Measurements from ENCODE around the gene ZNF423.

The ZNF423 gene

DNA sequence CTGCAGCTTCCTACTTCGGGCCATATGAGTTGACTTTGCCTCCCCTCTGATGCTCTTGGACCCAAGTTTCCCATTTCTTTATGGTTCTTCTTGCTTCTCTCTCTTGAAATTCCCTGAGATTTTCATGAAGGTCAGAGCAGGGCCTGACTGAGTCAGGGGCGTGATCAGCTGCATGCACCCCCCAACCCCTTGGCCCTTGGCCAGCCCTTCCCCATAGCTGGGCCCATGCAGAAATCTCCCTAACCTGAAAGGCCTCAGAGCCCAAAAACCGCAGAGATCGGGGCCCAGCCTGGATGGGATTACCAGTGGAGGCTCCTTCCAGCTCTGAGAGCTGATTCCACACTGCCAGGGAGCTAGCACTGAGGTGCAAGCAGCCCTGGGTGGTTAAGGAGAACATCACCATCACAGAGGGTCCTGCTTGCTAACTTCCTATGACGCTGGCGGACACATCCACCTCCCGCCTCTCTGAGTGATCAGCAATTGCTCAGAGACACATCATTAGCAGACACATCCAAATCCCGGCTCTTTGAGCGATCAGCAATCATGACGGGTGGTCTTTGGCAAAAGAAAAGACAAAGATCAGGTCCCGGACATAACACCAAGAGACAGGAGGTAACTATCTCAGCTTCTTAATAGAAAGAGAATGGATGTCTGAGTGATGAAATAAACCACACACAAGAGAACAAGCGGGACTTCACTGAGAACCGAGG, 320.9 kb downstream of the ZNF423 start:
- H3K4me3 Mint-ChIP-seq: no peak overlapping the region
- no peaks in the 10 kb centered on the region for H3K9me3 Mint-ChIP-seq
- H3K4me1 Mint-ChIP-seq: no peaks in the 10 kb centered on the region
- H3K36me3 Mint-ChIP-seq (ENCODE audit: low read depth): no peaks in the 10 kb centered on the region
- H3K27me3 Mint-ChIP-seq: no peaks in the 10 kb centered on the region
- no peak overlapping the region for H3K27ac Mint-ChIP-seq
- no peak for ATAC-seq
- DNase-seq: no peak

GRCh38 chr16:49533422-49533821, 322.5 kb downstream of the ZNF423 start:
- Mint-ChIP-seq H3K4me3 (no peak overlapping the region), H3K36me3 (ENCODE audit: low read depth) (no peaks in the 10 kb centered on the region), H3K27me3 (no peaks in the 10 kb centered on the region), H3K27ac (no peak overlapping the region), H3K4me1 (peaks cover 2% of the 10 kb centered on the region), H3K9me3 (no peaks in the 10 kb centered on the region)
- ATAC-seq (no peak), DNase-seq (no peak)

GRCh38 chr16:49532873-49533272, 323.0 kb downstream of the ZNF423 start:
- peaks cover 7% of the 10 kb centered on the region for H3K4me1 Mint-ChIP-seq
- no peaks in the 10 kb centered on the region for H3K27me3 Mint-ChIP-seq
- DNase-seq: no peak
- H3K4me3 Mint-ChIP-seq: no peak overlapping the region
- no peak for ATAC-seq
- H3K27ac Mint-ChIP-seq: no peak overlapping the region
- H3K9me3 Mint-ChIP-seq: no peaks in the 10 kb centered on the region
- H3K36me3 Mint-ChIP-seq (ENCODE audit: low read depth): no peaks in the 10 kb centered on the region

- Mint-ChIP-seq H3K36me3 (ENCODE audit: low read depth) (no peaks in the 10 kb centered on the region), H3K4me3 (no peak overlapping the region), H3K9me3 (no peaks in the 10 kb centered on the region), H3K27ac (no peak overlapping the region), H3K27me3 (no peaks in the 10 kb centered on the region), H3K4me1 (peaks cover 10% of the 10 kb centered on the region)
- DNase-seq: no peak
- ATAC-seq: no peak
Observed at GRCh38 chr16:49531931-49532840, 323.7 kb downstream of the ZNF423 start.

- DNase-seq (no peak), ATAC-seq (no peak)
- Mint-ChIP-seq H3K36me3 (ENCODE audit: low read depth) (no peaks in the 10 kb centered on the region), H3K27ac (no peak overlapping the region), H3K4me1 (peaks cover 10% of the 10 kb centered on the region), H3K9me3 (no peaks in the 10 kb centered on the region), H3K27me3 (no peaks in the 10 kb centered on the region), H3K4me3 (no peak overlapping the region)
Observed at GRCh38 chr16:49531425-49531824, 324.5 kb downstream of the ZNF423 start.

- H3K27ac Mint-ChIP-seq: no peak overlapping the region
- no peaks in the 10 kb centered on the region for H3K36me3 Mint-ChIP-seq (ENCODE audit: low read depth)
- H3K9me3 Mint-ChIP-seq: no peaks in the 10 kb centered on the region
- ATAC-seq (no peak), DNase-seq (no peak)
- no peak overlapping the region for H3K4me3 Mint-ChIP-seq
- H3K4me1 Mint-ChIP-seq: peaks cover 10% of the 10 kb centered on the region
- H3K27me3 Mint-ChIP-seq: no peaks in the 10 kb centered on the region
Observed at GRCh38 chr16:49530427-49530970, 325.4 kb downstream of the ZNF423 start.

GRCh38 chr16:49529411-49530045, 326.4 kb downstream of the ZNF423 start:
- Mint-ChIP-seq H3K9me3 (no peaks in the 10 kb centered on the region), H3K4me3 (no peak overlapping the region), H3K36me3 (ENCODE audit: low read depth) (no peaks in the 10 kb centered on the region), H3K4me1 (peaks cover 10% of the 10 kb centered on the region), H3K27ac (no peak overlapping the region), H3K27me3 (no peaks in the 10 kb centered on the region)
- ATAC-seq: no peak
- no peak for DNase-seq

GRCh38 chr16:49528866-49529288, 327.0 kb downstream of the ZNF423 start:
- Mint-ChIP-seq H3K27me3 (peaks cover 2% of the 10 kb centered on the region), H3K36me3 (ENCODE audit: low read depth) (no peaks in the 10 kb centered on the region), H3K9me3 (no peaks in the 10 kb centered on the region), H3K4me3 (peak overlapping the region; percentile 66), H3K27ac (no peak overlapping the region), H3K4me1 (peaks cover 10% of the 10 kb centered on the region)
- no peak for DNase-seq
- ATAC-seq: no peak

GRCh38 chr16:49528060-49528865, 327.6 kb downstream of the ZNF423 start:
- no peaks in the 10 kb centered on the region for H3K9me3 Mint-ChIP-seq
- H3K27me3 Mint-ChIP-seq: peaks cover 3% of the 10 kb centered on the region
- peak; percentile 28 for DNase-seq
- no peaks in the 10 kb centered on the region for H3K36me3 Mint-ChIP-seq (ENCODE audit: low read depth)
- H3K4me3 Mint-ChIP-seq: peak overlapping the region; percentile 66
- ATAC-seq: peak; percentile 73
- peak overlapping the region; percentile 29 for H3K27ac Mint-ChIP-seq
- peaks cover 10% of the 10 kb centered on the region for H3K4me1 Mint-ChIP-seq

DNA sequence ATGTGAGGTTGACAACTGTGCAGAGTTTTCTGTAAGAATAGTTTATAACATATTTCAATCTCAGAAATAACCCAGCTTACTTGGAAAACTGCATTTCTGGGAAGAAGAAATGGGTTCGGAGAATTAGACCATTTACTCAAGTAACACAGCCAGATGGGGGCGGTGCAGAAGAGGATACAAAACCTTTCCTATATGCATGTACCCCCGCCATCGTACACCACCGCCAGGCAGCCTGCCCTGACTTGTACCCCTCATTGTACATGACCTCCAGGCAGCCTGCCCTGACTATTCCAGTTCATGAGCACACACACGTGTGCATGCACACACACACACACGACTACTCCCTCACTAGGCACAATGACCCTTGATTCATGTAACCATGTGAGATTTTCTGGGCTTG, 328.3 kb downstream of the ZNF423 start:
- Mint-ChIP-seq H3K27me3 (peaks cover 3% of the 10 kb centered on the region), H3K27ac (peak overlapping the region; percentile 51), H3K4me3 (peak overlapping the region; percentile 66), H3K36me3 (ENCODE audit: low read depth) (no peaks in the 10 kb centered on the region), H3K9me3 (no peaks in the 10 kb centered on the region), H3K4me1 (peaks cover 10% of the 10 kb centered on the region)
- ATAC-seq (no peak), DNase-seq (no peak)

- H3K9me3 Mint-ChIP-seq: no peaks in the 10 kb centered on the region
- ATAC-seq: no peak
- H3K27ac Mint-ChIP-seq: no peak overlapping the region
- no peak for DNase-seq
- peaks cover 3% of the 10 kb centered on the region for H3K27me3 Mint-ChIP-seq
- H3K4me3 Mint-ChIP-seq: no peak overlapping the region
- peaks cover 10% of the 10 kb centered on the region for H3K4me1 Mint-ChIP-seq
- H3K36me3 Mint-ChIP-seq (ENCODE audit: low read depth): no peaks in the 10 kb centered on the region
Observed at GRCh38 chr16:49526860-49527365, 329.0 kb downstream of the ZNF423 start.

DNA sequence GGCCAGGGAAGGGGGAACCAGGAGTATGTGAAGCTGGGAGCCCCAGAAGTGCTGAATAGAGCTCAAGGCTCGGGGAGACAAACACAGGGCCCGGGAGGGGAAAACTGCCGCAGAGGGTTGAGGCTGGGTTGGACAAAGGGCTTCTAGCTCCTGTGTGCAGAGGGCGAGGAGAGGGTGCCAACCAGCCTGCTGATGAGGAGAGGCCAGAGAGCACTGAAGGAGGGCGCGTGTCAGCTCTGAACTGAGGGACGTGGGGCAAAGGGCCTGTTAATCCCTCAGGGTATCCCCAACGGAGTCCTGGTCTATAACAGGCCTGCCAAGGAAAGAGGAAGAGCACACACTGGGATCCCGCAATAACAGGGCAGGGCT, 331.0 kb downstream of the ZNF423 start:
- ATAC-seq (no peak), DNase-seq (no peak)
- H3K4me1 Mint-ChIP-seq: peaks cover 10% of the 10 kb centered on the region
- no peaks in the 10 kb centered on the region for H3K36me3 Mint-ChIP-seq (ENCODE audit: low read depth)
- H3K27ac Mint-ChIP-seq: no peak overlapping the region
- no peaks in the 10 kb centered on the region for H3K9me3 Mint-ChIP-seq
- H3K27me3 Mint-ChIP-seq: peaks cover 3% of the 10 kb centered on the region
- no peak overlapping the region for H3K4me3 Mint-ChIP-seq

DNA sequence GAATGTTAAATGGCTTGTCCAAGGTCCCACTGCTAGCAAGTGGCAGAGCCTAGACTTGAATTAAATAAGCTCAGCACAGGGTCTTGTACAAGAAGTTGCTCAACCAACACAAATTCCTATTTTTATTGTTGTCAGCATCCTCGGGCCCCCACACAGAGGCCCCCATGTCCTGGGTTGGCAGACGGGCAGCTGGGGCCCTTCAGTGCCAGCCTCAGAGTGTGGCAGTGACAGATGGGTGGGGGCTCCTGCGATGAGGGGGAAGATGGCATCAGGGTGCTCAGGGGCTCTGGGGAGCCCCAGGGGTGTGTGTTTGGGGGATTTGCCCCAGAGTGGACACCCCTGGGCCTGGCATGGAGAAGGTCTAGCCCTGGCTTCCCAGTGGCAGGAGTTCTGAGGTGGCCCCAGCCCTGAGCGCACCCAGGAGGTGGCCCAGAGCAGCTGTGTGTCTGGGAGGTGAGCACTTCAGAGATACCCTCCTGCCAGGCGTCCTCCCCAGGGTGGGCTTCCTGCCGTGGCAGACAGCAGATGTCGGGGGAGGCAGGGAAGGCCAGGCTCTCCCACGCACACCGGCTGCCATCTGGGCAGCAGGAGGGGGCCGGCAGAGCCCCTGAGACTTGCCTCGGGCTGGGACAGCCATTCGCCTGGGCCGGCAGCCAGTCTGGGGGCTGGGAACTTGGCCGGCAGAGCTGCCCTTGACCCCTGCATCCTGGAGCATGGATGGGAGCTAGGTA, 331.5 kb downstream of the ZNF423 start:
- peaks cover 3% of the 10 kb centered on the region for H3K27me3 Mint-ChIP-seq
- H3K36me3 Mint-ChIP-seq (ENCODE audit: low read depth): no peaks in the 10 kb centered on the region
- H3K4me3 Mint-ChIP-seq: no peak overlapping the region
- H3K9me3 Mint-ChIP-seq: no peaks in the 10 kb centered on the region
- H3K27ac Mint-ChIP-seq: no peak overlapping the region
- H3K4me1 Mint-ChIP-seq: peaks cover 14% of the 10 kb centered on the region
- ATAC-seq: no peak
- no peak for DNase-seq

Data from activated naive CD8-positive, alpha-beta T cell treated with anti-CD3 and anti-CD28 coated beads, Interleukin-2, amount 50 U/mL, for 24 hours (primary cell).